IPS-NIHi11 (cell line): Measurements from ENCODE around the gene VPS39.
A peak's percentile ranks its signal among the peaks of the same experiment; 100 is the strongest.
"Not testable (repeated sequence)": the region's sequence is repeated elsewhere in the genome, so short reads cannot be mapped to it uniquely, and the experiment has no call there.

Source experiments
- DNase-seq: peaks from one replicate; pipeline ENCODE4 v3.0.0; 2012; ENCODE audit warnings: mixed read lengths, low spot score

VPS39 gene, protein sequence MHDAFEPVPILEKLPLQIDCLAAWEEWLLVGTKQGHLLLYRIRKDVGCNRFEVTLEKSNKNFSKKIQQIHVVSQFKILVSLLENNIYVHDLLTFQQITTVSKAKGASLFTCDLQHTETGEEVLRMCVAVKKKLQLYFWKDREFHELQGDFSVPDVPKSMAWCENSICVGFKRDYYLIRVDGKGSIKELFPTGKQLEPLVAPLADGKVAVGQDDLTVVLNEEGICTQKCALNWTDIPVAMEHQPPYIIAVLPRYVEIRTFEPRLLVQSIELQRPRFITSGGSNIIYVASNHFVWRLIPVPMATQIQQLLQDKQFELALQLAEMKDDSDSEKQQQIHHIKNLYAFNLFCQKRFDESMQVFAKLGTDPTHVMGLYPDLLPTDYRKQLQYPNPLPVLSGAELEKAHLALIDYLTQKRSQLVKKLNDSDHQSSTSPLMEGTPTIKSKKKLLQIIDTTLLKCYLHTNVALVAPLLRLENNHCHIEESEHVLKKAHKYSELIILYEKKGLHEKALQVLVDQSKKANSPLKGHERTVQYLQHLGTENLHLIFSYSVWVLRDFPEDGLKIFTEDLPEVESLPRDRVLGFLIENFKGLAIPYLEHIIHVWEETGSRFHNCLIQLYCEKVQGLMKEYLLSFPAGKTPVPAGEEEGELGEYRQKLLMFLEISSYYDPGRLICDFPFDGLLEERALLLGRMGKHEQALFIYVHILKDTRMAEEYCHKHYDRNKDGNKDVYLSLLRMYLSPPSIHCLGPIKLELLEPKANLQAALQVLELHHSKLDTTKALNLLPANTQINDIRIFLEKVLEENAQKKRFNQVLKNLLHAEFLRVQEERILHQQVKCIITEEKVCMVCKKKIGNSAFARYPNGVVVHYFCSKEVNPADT

DNA sequence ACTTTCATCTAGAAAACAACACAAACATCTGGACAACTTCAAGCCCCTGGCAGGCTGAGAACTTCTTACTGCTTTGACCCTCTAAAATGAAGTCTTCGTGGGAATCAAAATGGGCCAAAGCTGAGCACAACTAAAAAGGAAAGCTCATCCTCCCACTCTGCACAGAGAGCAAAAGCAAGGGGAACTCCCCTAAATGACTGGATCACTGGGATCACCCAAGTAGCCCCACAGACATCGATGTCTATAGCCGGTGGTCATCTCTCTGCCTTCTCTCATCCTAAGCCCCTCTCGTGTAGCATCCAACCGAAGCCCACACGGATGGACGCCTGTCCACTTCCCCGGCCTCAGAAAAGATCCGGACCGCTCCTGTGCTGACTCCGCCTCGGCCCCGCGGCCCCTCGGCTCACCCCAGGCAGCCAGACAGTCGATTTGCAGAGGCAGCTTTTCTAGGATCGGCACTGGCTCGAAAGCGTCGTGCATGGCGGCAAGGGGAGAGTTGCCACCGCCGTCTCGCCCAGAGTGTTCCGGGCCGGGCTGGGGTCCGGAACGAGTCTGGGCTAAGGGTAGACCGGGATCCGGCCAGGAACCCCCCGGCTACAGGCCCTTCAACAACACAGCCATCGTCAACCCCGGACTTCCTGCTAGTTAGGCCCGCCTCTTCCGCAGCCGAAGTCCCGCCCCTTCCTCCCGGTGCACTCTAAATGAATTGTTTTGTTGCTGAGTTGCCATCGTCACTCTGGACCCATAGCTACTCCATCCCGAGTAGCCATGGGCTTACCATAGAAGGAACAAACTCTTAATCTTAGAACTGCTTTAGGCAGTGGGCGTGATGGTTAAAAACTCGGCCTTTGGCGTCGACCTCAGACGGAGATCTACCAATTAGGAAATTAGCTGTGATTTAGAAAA lies at the start of gene VPS39:
VPS39 (minus strand) TSS at position 631 of the 906 bp plus-strand sequence; CDS start at position 480, 151 bp downstream.
- DNase-seq = peak; percentile 93

DNA sequence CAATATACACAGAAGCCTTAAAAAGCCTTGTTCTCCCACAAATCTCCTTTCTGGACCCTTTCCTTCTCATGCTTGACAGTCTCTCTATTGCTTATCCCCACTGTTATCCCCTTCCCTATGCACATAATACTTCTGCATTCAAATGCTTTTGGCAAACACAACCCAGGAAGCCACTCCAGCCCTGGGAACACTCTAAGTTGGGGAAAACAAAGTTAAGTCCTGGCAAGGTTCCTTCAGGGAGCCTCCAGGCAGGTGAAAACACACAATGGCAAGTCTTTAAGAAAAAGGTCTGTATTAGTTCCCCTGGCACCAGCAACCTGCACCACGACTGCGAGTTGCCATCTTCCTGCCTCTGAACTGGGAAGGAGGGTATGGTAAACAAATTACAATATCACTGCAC lies 45.2 kb upstream of the VPS39 start:
- no peak for DNase-seq

DNA sequence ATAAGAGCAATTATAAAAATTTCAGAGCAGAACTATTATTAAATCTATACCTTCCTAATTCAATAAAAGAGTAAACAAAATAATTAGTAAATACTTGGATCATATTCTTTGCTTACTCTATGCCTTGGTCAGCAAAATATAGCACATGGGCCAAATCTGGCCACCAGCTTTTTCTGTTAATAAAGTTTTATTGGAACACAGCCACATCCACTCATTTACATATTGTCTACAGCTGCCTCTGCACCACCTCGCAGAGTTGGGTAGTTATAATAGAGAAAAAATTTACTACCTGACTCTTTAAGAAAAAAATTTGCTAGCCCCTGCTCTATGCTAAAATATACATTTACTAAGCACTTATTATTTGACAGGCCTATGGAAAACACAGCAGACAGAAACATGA lies 32.7 kb upstream of the VPS39 start:
- no peak for DNase-seq

DNA sequence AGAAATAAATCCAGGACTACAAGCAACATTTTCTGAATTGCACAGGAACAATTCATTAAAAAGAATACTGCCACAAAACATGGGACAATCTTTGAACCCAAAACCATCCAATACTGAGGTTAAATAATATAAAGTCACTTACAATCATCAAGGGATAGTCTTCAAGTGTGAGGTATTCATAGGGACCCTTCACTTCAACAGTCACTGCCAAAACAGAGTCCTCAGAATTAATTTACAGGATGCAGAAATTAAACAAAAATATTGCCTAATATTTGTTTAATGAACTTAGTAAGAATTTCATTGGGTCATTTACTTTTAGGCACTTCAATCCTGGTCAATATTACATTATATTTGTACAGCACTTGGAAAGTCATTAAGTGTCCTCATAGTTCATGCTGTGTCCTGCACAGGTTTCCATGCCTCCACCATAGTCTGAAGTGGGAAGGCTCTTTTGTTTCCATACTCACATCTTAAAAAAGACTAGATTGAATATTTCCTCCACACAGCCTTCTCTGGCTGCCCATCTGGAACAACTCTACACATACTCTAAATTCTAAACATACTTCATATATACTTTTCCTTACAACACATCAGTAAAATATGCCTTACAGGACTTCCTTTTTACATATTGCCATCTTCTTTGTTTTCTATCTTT lies 31.6 kb upstream of the VPS39 start:
- no peak for DNase-seq

DNA sequence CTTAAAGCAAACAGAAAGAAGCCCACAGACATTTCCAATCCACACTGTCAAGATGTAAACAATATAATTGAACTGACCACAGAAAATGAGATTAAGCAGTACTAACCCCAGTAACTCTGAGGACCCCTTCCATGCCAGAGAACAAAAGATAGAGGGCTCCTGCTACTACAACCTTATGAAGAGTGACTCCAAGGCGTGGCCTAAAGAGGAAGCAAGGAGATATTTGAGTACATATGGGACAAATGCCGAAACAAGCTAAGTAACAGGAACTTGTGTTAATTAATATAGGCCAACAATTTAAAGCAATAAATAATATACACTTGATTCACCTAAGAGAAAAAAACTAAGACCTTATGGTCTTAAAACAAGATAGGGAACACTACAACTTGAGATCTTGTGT lies 25.0 kb upstream of the VPS39 start:
- no peak for DNase-seq

DNA sequence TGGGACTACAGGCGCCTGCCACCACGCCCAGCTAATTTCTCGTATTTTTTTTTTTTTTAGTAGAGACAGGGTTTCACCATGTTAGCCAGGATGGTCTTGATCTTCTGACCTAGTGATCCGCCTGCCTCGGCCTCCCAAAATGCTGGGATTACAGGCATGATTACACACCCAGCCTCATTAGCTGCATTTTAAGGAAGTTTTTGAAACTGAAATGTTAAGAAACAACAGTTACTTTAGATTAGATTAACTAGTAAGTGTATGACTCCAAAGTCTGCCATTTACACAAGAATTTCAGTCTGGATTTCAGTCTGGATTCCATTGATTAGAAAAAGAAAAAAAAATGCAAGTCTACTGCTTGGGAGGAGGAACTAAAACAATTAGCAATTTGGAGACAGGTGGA lies 24.5 kb upstream of the VPS39 start:
- DNase-seq = no peak

DNA sequence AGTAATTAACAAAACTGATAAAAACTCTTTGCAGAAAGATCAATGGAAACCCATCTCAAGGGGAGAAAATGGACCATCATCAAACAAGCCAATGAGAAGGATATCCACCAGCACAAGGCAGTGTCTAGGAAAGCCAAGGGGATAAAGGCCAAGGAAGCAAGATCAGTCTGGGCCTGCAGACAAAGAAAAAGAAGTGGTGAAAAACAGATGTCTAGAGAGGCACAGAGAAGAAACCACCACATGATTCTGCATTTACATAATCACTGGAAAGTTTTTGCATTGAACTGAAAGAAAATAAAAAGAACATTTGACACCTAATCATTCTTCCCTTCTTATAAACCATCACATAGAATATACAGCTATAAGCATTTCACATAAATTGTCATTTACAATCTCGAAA lies 23.0 kb upstream of the VPS39 start:
- DNase-seq = no peak

DNA sequence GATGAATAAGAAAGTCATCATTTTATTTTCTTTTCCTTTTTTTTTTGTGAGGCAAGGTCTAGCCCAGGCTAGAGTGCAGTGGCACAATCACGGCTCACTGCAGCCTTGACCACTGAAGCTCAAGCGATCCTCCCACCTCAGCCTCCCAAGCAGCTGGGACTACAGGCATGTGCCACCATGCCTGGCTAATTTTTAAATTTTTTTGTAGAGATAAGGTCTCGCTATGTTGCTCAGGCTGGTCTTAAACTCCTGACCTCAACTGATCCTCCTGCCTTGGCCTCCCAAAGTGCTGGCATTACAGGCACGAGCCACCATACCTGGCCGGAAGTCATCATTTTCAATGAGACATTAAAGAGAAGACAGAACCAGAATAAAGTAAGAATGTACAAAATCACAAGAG lies 20.9 kb upstream of the VPS39 start:
- not testable (repeated sequence) for DNase-seq

DNA sequence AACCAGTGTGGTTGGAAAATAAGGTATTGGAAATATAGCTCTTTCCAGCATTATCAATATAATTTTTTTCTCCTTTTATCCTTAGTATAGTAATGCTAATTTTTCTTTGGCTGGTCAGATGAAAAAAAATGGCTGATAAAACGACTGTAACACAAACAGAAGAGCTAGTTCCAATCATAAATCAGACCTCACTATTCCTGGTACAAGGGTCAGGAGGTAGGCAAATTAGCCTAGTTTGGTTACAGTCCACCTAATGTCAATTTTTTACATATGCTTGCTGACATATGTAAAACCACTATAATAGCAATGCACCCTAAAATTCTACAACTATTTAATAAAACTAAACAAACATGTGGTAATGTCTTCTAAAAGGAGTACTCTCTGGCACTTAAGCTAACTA lies 19.9 kb upstream of the VPS39 start:
- DNase-seq = no peak

DNA sequence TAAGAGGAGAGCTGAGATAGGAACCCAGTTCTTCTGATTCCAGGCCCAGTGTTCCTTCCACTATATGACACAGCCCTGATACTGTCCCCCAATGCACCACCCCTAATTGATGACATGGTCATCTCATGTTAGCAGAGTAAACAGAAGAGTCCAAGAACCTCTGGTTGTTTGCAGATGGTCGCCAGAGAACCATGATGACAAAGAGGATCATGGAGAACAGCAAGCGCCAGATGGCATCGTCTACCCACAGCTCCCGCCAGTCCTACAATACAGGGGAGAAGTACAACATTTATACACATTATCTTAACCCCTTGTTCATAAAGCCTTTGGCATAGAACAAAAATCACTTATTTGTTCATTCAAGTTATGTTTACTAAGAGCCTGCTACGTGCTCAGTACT lies 18.5 kb upstream of the VPS39 start:
- DNase-seq = no peak

DNA sequence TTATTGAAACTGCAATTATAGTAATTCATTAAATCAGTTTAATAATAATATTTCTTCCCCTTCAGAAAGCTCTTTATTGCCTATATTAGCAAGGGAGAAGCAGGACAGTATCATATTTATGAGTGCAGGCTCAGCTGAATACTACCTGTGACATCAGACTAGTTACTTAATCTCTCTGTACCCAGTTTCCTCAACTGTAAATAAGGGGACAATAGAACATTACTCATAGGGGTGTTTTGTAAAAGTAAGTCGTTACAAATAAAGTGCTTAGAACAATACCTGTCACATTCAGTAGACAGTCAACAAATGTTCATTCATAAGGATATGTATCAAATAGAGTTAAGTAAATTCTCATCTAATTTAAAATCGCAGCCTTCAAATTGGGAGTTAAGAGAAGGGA lies 12.1 kb upstream of the VPS39 start:
- DNase-seq = no peak

DNA sequence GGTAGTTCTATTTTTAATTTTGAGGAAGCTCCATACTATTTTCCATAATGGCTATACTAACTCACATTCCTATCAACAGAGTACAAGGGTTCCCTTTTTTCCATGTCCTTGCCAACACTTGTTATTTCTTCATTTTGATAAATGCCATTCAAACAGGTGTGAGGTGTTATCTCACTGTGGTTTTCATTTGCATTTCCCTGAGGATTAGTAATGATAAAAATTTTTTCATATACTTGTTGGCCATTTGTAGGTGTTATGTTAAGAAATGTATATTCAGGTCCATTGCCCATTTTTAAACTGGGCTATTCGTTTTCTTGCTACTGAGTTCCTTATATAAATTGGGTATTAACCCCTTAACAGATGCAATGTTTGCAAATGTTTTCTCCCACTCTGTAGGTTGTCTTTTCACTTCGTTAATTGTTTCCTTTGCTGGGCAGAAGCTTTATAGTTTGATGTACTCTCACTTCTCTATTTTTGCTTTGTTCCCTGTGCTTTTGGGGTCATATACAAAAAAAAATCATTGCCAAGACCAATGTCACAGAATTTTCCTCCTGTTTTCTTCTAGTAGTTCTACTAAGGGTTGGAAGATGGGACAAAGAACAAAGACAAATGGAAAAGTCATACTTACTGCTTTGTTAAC lies 11.0 kb upstream of the VPS39 start:
- no peak for DNase-seq

DNA sequence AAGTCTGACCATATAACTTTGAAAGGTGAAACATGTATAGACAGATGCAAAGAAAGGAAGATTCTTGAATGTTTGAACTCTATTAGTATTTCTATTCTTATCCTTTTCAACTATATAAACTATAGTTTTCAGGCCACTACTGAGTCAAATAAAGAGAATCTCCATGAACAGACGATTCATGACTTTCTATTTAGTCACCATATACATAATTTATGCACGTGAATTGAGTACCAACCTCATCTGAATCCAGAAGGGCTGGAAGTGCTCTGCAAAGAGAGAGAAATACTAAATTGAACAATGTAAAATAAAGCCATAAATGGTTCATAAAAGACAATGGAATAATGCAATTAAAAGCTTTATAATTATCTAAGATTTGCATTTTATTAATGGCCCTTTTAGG lies 9.5 kb upstream of the VPS39 start:
- DNase-seq = no peak

DNA sequence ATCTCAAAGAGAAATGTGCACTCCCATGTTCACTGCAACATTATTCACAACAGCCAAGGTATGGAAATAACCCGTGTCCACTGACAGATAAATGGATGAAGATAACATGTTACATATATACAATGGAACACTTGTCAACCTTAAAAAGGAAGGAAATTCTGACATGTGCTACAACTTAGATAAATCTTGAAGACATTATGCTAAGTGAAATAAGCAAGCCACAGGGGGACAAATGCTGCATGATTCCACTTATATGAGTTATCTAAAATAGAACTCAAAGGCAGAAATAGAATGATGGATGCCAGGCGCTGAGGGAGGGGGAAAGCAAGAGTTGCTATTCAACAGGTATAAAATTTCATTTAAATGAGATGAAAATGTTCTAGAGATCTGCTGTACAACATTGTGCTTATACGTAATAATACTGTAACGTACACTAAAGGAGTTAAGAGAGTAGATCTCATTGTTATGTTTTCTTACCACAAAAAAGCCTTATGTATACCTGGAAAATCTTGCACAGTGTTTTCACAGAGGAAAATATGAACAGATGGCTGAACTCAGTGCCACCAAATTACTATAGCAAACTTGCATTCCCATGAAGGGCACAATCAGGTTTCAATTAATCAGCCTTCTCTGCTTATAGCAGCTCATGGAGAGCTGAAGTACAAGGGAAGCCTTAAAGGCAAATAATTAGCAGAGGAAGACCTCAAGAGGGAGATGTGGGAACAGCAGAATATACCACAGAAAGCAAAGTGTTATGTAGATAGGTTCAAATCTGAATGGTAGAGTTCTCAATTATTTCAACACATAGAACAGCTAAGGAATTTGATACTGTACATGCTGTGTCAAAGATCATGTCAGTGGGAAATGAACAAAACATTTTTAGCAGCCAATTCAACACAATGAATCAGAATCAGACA lies 8.1 kb upstream of the VPS39 start:
- DNase-seq = no peak

DNA sequence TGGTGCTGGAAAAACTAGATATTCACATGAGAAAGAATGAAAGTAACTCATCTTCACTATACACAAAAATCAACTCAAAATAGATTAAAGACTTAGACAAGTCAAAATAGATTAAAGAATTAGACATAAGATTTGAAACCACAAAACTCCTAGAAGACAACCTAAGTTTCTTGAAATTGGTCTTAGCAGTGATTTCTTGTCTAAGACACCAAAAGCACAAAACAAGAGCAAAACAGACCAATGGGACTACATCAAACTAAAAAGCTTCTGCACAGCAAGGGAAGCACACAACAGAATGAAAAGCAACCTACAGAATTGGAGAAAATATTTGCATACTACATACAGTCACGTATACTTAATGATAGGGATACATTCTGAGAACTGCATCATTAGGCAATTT lies 6.5 kb upstream of the VPS39 start:
- DNase-seq = no peak

DNA sequence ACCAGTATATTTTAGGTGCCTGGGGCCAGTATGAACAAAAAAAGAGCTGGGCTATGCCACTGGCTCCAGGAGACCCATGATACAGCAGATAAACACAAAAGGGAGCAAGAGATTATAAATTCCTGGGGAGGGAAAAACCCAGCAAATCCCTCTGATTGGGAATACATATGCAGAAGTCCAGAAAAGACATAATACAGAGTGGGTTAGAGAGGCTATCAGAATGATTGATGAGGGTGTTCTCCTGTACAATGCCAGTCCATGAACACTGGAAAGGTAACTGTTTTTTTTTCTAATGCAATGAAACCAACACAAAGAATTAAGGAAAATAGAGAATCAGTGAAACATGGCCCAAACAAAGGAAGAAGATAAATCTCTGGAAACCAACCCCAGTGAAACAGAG lies 5.4 kb upstream of the VPS39 start:
- DNase-seq = no peak

DNA sequence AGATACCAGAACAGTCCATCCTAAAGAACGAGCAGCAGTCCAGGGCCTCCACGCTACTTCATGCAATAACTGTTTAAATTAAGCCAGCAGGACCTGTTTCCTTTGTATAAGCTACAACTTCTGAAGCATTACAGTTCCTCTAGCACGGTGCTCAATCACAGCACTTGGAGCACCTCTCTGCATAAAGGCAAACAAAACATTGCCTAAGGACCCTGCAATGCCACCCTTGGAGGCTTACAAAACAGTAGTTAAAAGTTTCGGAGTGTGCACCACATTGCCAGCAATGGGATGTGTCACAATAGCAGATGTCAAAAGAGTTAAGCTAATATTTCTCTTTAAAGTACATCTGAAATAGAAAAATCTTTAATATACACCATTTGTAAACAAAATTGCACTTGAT lies 2.6 kb upstream of the VPS39 start:
- no peak for DNase-seq

DNA sequence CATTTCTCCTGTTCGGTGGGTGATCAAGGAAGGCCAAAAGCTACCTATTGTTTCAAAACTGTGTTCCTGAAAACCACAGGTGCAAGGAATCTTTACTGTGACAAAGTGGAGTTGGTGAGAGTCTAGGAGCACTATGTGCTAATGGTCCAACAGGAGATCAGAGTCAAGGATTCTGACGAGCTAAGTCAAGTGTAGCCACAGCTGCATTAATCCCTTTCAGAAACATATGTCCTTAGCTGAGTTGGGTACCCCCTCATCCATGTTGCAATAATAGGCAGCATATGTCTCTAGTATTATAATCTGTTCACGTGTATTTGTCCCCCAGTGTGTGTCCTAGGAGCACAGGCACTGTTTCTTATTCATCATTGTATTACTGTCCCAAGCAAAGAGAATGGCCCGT lies 1.7 kb downstream of the VPS39 start:
- no peak for DNase-seq

DNA sequence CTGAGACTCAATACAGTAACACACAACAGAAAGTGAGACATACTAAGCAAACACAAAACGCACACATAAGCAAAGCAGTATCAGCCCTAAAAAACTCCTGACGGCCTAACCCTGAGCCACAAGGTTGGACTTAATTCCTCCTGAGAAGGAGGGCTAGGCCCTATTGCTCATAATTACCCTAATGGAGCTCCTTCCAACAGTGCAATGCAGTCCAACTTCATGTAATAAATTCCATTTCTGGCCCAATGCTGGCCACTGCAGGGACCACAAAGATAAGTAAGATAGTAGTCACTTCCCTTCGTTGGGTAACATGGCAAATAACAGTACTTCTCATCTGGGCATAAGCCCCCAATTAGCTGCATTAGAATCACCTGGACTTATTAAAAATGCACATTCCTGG lies 4.2 kb downstream of the VPS39 start:
- no peak for DNase-seq

DNA sequence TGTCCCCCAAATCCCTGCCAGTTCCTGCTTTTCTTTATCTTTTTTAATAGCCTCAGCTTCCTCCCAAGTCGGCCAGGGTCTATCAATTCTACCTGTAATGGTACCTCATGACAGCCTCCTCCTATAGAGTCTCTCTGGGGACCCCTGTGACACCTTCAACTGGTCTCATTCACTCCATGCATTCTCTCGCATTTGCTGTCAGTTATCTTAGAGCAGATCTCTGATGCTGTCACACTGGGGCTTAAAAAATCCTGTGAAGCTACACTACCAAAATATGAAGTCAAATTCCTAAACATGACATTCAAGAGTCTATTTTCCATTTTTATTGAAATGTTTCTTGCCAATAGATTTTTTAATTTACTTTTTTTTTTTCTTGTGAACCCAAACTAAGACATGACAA lies 5.5 kb downstream of the VPS39 start:
- no peak for DNase-seq
